ENCODE data around the gene MEGF6. TPM values are rescaled to one million over a fixed set of nuclear protein-coding genes. Genes with fewer than 3 reads are reported as not detected.
A peak's percentile ranks its signal among the peaks of the same experiment; 100 is the strongest.

MEGF6 gene
- total and polyA plus RNA-seq, 2 of the 8 experiments (the other 6 are each of a cell fraction or from before 2014, with no cell fraction given): 4.1 to 14.8 TPM

- ChIA-PET CTCF (ENCODE audit: partially characterized antibody) (interaction anchor here (0.7 to 1.5 kb wide), 6 partner anchors 15 to 80 kb away, joined by 3 to 7 read pairs (median 3); no protein-coding TSS in a partner anchor), POLR2A (ENCODE audit: partially characterized antibody) (no interaction called here)
- DNase-seq (ENCODE audit: low read depth in 1 of 2, low spot score in 2 of 2) (no peak), FAIRE-seq (no peak)
- WGBS, 2 experiments (ENCODE audit: extremely low coverage in 1 of 2, insufficient coverage in 1 of 2, insufficient read length in 1 of 2, insufficient replicate concordance in 2 of 2, low coverage in 1 of 2, low lambda C conversion rate in 2 of 2, missing lambda C conversion rate in 1 of 2): 86% methylated on average over 17 of the region's 17 CpGs; no CpG with 5 or more reads in 1 of the 2 experiments
- no peak overlapping the region for H3K4me2 ChIP-seq (ENCODE audit: insufficient read depth in 1 of 2, low read depth in 2 of 2, low read length in 2 of 2)
- no peak overlapping the region for H3K14ac ChIP-seq (ENCODE audit: insufficient read length)
- H2BK5ac ChIP-seq (ENCODE audit: low read depth, low read length): no peak overlapping the region
- no peak overlapping the region for H3K23ac ChIP-seq (ENCODE audit: insufficient read length)
- H3K9me3 ChIP-seq (ENCODE audit: insufficient read depth in 2 of 2, low read depth in 1 of 2, low read length in 1 of 2): no peaks in the 10 kb centered on the region
- no peaks in the 10 kb centered on the region for H3K79me2 ChIP-seq (ENCODE audit: control insufficient read depth in 1 of 2, insufficient read depth in 2 of 2, low read length in 2 of 2)
- no peak overlapping the region for H2AK5ac ChIP-seq (ENCODE audit: low read depth, low read length)
- no peaks in the 10 kb centered on the region for H3K23me2 ChIP-seq (ENCODE audit: low read depth, low read length)
- no peak overlapping the region for H2BK120ac ChIP-seq (replicated peaks; ENCODE audit: low read depth, low read length)
- H2BK12ac ChIP-seq (ENCODE audit: low read depth, low read length): 0 out of 2 replicates have a peak overlapping the region, but pooled peaks have one; percentile 9
- peaks cover 0 to 7% of the 10 kb centered on the region in 2 experiments for H4K20me1 ChIP-seq (replicated peaks in 1 of 2; ENCODE audit: control insufficient read depth in 1 of 2, insufficient read depth in 2 of 2, low read length in 2 of 2)
- no peak overlapping the region for H2AFZ ChIP-seq (ENCODE audit: low read length)
- H4K8ac ChIP-seq (ENCODE audit: extremely low read depth, insufficient read depth, low read length): no peak overlapping the region
- no peak overlapping the region for H2BK15ac ChIP-seq (ENCODE audit: low read length)
- no peak overlapping the region for H3K4ac ChIP-seq (replicated peaks; ENCODE audit: insufficient read length, low read depth, low read length)
- H3K27ac ChIP-seq (ENCODE audit: low read depth, low read length): no peak overlapping the region
- no peaks in the 10 kb centered on the region for H3K4me1 ChIP-seq (replicated peaks in 1 of 4; ENCODE audit: control insufficient read depth in 3 of 4, insufficient read depth in 4 of 4, low read length in 3 of 4)
- no peak overlapping the region for H3K18ac ChIP-seq (ENCODE audit: extremely low read depth, low read length)
- H4K91ac ChIP-seq (replicated peaks; ENCODE audit: insufficient read length, low read length): no peak overlapping the region
- H3K4me3 ChIP-seq (ENCODE audit: extremely low read depth in 1 of 4, insufficient read depth in 2 of 4, low read depth in 3 of 4, low read length in 4 of 4): no peak overlapping the region
- no peaks in the 10 kb centered on the region for H3K36me3 ChIP-seq (ENCODE audit: control insufficient read depth in 2 of 4, insufficient read depth in 4 of 4, low read length in 3 of 4)
- no peak overlapping the region for H3K56ac ChIP-seq (replicated peaks; ENCODE audit: insufficient read length, low read depth, low read length)
- H3K79me1 ChIP-seq (ENCODE audit: low read depth, low read length): no peaks in the 10 kb centered on the region; the same call in 1 of the 2 replicates
- no peaks in the 10 kb centered on the region for H3K27me3 ChIP-seq (replicated peaks in 1 of 4; ENCODE audit: control insufficient read depth in 3 of 4, extremely low read depth in 1 of 4, insufficient read depth in 3 of 4, low read length in 3 of 4)
- no peak overlapping the region for H3K9ac ChIP-seq (replicated peaks in 1 of 4; ENCODE audit: extremely low read depth in 1 of 4, low read depth in 3 of 4, low read length in 3 of 4)
- H4K5ac ChIP-seq (ENCODE audit: insufficient read length, low read depth, low read length): no peak overlapping the region
- H2BK20ac ChIP-seq (ENCODE audit: low read length): no peak overlapping the region
- TF ChIP-seq GTF2F1 (IDR thresholded peaks at IDR 0.05; ENCODE audit: borderline replicate concordance, low read depth, low read length) (no peak), CTCF (IDR thresholded peaks at IDR 0.05; ENCODE audit: control extremely low read depth in 1 of 3, insufficient read depth in 1 of 3, low read depth in 1 of 3, low read length in 3 of 3) (no peak), ATF3 (IDR thresholded peaks at IDR 0.05; ENCODE audit: insufficient read depth, low read depth, low read length) (no peak), NRF1 (IDR thresholded peaks at IDR 0.05; ENCODE audit: low read depth, low read length) (no peak), EZH2 (IDR thresholded peaks at IDR 0.05; ENCODE audit: low read depth, low read length, severe bottlenecking) (no peak), ASH2L (IDR thresholded peaks at IDR 0.05; ENCODE audit: low read length) (no peak), HDAC6 (IDR thresholded peaks at IDR 0.05; ENCODE audit: low read depth, low read length) (no peak), SRF (IDR thresholded peaks at IDR 0.05; ENCODE audit: low read depth, low read length) (no peak), YY1 (IDR thresholded peaks at IDR 0.05; ENCODE audit: low read depth, low read length) (no peak), RAD21 (IDR thresholded peaks at IDR 0.05 in 1 of 2, conservative IDR thresholded peaks at IDR 0.05 in 1 of 2; ENCODE audit: low read depth in 2 of 2, low read length in 2 of 2) (no peak)
Observed at GRCh38 chr1:3560251-3560871, 50.9 kb downstream of the MEGF6 start.

Data from H1 (cell line).